KOPT-K1 (cell line): ENCODE results near the gene SH3RF3.

Experiments
- H3K27ac ChIP-seq: fragments of 200-600 bp; sonication (generic); 2 replicates; pipeline ENCODE4 v1.5.1; 2016; ENCODE audit warnings: antibody characterized with exemption, mild to moderate bottlenecking, low read depth, low read length; ENCODE audit not compliant: poor library complexity, severe bottlenecking
- H3K36me3 ChIP-seq: fragments of 200-600 bp; sonication (generic); 2 replicates; pipeline ENCODE4 v1.5.1; 2017; ENCODE audit warnings: antibody characterized with exemption, mild to moderate bottlenecking, low read length, moderate library complexity; ENCODE audit not compliant: insufficient read depth
- H3K9me3 ChIP-seq: fragments of 200-600 bp; sonication (generic); 2 replicates; pipeline ENCODE4 v1.5.1; 2017; ENCODE audit warnings: antibody characterized with exemption, low read length, mild to moderate bottlenecking; ENCODE audit not compliant: insufficient read depth, poor library complexity, severe bottlenecking

The SH3RF3 gene

DNA sequence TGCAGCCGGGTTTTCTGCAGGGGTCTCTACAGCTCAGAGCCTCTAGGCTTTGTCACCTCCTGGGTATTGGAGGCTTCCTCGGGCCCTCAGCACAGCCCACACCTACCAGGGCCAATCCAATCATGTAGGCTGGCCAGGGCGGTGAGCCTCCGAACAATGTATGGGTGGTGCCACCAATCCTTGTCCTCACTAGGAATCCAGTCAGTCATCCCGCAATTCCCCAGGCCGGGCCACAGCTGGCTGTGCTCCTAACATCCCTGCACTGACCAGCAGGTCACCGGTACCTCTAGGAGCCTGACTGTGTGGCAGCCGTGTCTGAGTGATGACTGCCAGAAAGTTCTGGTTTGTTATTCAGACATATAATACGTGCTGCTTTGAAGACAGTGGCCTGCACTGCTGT, 129.4 kb downstream of the SH3RF3 start:
- Histone ChIP-seq H3K9me3 (no peaks in the 10 kb centered on the region), H3K27ac (no peak overlapping the region)

DNA sequence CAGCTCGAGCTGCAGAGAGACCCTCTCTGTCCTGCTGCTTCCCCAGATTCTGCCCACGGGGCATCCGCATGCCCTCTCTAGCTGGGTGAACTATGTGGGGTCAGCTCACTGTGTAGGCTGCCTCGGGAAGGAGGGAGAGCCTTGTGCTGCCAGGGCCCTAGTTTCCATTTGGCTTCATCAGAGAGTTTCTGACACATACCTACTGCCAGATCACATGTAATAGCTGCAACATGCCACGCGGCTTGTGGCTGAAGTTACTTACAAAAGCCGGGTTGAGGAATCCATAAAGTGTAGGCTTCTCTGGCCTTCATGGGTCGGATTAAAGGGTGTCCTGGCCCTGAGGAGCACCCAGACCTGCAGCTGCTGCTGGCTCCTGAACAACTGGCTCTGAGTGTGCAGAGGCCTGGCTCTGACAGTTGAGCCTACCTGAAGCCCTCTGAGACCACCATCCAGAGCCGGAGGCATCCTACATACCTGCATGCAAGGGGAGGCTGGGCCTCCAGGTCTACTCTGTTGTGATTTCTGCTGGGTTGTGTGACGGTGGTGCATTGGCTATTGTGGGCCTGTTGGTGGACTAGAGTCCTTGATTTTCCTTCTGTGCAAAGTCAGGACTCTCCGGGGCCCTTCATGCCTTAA, 130.0 kb downstream of the SH3RF3 start:
- Histone ChIP-seq H3K27ac (no peak overlapping the region), H3K36me3 (no peaks in the 10 kb centered on the region), H3K9me3 (no peaks in the 10 kb centered on the region)

More for the DNA sequence above, 129.4 kb downstream of the SH3RF3 start:
- H3K36me3 ChIP-seq: no peaks in the 10 kb centered on the region

DNA sequence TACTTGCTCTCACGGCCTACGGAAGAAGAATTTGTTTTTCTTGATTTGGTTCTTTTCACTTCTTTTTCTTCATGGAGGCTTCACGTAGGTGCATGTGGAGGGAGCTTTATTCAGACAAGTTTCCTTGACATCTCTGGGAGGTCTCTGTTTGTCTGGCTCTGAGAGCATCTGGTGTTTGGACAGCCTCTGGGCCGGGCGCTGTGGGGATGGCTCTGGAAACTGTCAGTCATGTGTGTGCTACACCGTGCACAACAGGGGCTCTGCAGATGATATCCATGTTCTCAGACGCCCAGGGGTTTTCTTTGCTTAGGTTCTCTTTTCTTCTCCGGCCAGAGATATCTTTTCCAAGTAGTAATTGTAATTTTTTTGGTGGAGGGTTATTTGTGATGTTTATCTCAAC, 130.7 kb downstream of the SH3RF3 start:
- Histone ChIP-seq H3K27ac (no peak overlapping the region), H3K36me3 (no peaks in the 10 kb centered on the region), H3K9me3 (no peaks in the 10 kb centered on the region)

DNA sequence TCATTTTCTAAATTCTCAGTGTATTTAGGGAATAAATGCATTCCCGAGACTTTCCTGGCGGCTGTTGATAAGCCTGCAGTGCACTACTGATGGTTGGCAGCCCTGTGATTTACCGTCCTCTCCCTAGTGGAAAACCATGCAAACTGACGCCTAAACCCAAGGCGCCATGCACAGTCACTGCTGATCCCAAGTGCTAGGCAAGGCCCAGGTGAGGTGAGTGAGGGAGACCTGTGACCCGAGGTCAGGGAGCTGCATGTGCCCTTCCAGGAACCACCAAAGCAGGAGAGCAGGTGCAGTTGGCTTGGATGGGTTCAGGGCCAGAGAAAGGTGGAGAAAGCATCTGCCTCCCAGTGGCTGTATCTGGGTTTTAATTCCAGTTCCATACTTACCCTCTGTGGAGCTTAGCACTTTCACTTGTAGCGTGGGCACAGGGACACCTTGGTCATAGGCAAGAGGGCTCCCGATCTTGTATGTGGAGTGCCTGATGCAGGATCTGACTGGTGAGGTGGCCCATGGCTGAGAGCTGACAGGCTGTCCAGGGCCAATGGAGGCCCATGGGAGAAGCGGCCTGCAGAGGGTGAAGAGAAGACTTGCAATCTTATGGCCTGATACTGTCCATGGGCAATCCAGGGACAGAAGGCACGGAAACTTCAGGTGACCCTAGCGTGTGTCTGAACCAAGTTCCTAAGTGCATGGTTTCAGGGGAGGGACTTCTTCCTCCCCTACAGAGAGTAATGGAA, 131.3 kb downstream of the SH3RF3 start:
- Histone ChIP-seq H3K27ac (no peak overlapping the region), H3K9me3 (no peaks in the 10 kb centered on the region), H3K36me3 (no peaks in the 10 kb centered on the region)

DNA sequence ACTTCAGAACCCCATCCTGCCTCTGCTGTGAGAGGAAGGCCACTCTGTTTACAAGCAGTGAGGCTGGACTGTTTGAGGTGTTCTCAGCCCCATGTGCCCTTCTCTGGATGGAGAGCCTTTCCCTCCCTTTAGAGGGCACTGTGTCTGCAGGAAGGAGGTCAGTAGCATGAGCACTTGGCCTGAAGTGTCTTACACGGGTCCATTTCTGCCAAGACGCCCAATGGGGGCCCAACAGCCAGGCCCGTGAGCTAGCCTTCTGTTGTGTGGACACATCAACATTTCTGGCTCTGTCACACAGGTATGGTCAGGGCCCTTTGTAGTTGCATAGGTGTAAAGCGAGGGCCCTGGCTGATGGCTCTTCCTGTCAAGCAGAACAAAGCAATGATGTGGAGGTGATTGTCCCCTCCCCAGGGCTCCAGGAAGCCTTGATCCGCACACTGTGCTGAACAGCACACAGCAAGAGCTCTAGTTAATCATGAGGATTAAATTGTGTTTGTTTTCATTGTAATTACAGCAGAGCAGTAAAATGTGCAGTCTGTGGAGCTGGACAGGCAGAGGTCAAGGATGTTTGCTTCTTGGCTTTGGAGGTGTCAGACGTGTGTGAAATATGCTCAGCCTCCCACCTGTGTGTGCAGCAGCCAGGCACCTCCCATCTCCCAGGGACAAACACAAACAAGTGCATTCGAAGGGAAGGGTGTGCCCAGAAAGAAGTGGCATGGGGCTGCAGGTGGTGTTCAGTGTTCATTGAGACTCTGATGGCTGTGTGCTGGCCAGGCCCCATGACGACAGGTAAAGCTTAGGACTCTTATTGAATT, 132.1 kb downstream of the SH3RF3 start:
- H3K36me3 ChIP-seq: no peaks in the 10 kb centered on the region
- no peaks in the 10 kb centered on the region for H3K9me3 ChIP-seq
- no peak overlapping the region for H3K27ac ChIP-seq

DNA sequence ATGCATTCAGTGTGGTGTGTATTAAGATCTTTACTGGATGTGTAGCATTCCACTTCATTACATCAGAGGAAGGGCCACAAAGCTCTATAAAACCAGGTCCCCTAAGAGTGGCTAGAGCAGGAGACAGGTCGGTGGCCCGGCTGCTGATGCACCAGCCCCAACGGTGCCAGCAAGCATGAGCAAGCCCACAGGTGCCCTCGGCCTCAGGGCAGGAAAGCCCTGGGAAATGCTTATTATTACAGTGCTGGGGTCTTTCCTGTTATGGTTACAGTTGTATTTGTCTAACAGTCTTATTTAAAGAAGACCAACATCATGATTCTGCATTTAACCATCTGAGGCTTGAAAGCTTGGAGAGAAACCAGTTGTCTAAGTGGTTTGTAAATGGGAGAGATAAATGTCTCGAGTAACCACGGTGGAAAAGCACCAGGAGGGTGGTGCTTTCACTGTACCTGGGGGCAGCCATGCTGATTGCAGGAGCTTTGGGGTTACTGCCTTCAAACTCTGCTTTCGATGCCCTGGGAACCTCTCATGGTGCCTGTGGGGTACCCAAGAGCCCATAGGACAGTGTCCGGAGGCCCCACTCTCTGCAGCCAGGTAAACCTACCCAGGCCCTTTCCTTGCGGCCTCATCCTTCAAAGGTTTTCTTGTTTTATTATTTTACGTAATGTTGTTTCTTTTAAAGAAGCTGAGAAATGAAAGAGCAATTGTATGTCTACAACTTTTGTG, 133.1 kb downstream of the SH3RF3 start:
- H3K27ac ChIP-seq: no peak overlapping the region
- no peaks in the 10 kb centered on the region for H3K36me3 ChIP-seq
- H3K9me3 ChIP-seq: no peaks in the 10 kb centered on the region

DNA sequence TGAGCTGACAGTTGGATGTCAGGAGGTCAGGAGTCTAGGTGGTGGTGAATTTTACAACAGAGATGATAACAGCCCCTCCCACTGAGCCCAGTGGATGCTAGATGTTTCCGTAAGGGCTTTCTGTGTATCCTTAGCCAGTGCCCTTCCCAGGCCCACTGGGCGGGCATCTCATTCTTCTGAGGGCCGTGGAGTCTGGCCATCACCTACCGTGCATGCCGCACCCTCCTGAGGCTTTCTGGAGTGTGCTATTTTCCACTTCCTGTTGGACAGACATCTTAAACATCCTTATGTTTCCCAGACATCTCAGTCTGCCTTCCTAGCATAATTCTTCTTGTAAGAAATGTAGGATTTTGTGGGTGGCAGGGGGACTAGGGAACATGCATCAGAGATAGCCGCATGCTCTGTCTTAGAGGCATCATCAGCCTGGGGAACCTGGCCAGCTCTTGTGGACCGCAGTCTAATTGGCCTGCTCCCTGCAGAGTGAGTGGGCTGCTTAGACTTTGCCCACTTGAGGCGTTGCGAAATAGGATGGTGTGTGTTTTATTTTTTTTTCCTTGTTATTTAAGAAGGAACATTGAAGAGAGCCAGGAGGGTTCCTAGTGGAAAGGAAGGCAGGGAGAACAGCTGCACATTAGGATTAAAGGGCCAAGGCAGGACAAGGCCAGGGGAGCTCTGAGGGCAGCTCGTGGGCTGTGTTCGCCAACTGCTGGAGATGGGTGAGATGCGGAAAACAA, 135.8 kb downstream of the SH3RF3 start:
- no peaks in the 10 kb centered on the region for H3K9me3 ChIP-seq
- no peak overlapping the region for H3K27ac ChIP-seq
- no peaks in the 10 kb centered on the region for H3K36me3 ChIP-seq

DNA sequence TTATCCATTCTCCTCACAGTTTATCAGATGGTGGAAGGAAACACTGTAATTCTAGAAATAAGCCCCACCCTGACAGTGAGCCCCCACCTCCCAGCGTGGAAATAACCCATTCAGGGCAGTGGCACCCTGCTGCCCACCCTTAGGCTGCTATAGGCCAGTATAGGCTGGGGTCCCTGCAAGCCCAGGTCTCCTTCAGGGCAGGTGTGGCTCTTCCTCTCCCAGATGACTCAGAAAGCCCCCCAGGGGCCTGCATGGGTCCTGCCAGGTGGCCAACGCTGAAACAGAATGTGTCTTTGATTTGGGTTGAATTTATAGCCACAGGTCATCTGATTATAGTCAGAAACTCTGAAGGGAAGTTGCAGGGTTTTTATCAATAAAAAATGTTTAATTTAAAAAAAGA, 136.4 kb downstream of the SH3RF3 start:
- Histone ChIP-seq H3K27ac (no peak overlapping the region), H3K36me3 (no peaks in the 10 kb centered on the region), H3K9me3 (no peaks in the 10 kb centered on the region)

DNA sequence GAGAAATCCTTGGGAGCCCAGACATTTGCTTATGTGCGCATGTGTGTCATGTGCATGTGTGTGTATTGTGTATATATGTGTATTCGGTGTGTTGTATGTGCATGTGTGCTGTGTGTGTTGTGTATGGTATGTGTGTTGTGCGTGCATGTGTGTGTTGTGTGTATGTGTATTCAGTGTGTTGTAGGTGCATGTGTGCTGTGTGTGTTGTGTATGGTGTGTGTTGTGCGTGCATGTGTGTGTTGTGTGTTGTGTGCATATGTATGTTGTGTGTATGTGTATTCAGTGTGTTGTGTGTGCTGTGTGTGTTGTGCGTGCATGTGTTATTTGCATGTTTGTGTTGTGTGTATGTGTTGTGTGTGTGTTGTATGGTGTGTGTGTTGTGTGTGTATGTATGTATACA, 136.9 kb downstream of the SH3RF3 start:
- Histone ChIP-seq H3K9me3 (no peaks in the 10 kb centered on the region), H3K36me3 (no peaks in the 10 kb centered on the region), H3K27ac (no peak overlapping the region)

DNA sequence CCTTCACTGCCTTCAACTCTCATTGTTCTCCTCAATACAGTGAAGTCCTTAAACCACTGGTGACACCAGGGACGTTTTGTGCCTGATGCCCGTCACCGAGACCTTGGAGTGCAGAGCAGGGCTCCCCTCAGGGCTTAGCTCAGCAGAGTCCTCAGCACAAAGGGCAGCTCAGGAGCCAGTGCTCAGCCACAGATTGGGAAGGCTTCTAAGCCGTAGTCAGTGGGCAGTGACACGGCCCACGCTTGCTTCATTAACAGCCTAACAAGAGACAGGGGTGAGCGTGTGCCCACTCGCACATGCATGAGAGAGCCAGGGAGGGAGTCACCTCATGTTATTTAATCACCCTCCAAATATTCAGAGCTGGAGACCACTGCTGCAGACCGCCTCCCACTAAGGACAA, 137.5 kb downstream of the SH3RF3 start:
- H3K27ac ChIP-seq: no peak overlapping the region
- no peaks in the 10 kb centered on the region for H3K9me3 ChIP-seq
- no peaks in the 10 kb centered on the region for H3K36me3 ChIP-seq

DNA sequence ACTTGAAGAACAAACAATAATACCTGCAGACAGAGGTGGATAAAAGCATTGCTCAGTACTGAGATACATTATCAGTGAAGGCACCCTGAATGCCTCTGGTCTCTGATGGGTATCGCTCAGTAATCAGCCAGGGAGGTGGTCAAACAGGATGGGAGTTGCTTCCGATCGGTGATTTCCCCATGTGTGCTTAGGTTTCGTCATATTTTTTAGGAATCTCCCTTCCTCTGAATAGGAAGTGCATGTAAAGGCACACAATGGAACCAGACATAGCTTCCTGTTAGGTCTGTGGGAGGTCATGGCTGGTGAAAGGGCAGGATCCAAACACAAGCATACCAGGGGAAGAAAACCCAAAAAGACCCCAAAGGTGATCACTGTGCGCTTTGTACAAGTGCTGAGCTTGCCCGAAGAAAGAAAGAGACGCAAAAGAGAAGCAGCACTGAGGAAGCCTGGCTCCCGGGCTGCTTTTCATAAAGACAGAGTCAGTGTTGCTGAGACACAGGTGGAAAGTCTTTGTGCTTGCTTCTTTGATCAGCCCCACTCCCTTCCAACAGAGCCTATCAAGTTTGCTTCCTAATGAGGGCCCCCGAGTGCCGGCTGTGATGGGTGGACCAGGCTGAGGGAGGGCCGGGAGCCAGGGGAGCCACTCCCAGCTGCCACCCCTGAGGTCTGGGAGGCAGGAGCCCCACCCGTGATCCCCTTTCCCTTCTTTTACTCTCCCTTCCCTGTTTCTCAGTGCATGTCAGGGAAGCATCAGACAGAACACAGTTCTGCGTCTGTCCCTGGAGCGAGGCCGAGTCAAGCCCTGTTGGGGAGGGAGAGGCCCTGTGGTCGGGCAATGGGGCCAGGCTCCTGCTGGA, 138.2 kb downstream of the SH3RF3 start:
- H3K36me3 ChIP-seq: no peaks in the 10 kb centered on the region
- no peak overlapping the region for H3K27ac ChIP-seq
- no peaks in the 10 kb centered on the region for H3K9me3 ChIP-seq

DNA sequence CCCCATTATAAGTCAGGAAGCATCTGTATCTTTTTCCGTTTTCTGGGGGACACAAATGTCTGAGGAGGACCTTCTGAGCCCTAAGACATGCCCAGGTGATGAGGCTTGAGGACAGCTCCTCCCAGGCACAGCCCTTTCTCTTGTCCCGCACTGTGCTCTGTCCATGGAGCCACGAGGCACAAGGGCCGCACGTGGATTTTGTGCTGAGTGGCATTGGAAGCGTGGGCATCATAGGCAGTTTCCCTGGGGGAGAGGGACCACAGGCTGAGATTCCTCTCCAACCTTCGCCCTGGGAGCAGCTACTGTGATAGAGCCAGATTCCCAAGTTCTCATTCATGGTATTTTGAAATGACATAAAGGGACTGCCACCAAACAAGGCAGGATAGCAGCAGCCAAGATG, 139.9 kb downstream of the SH3RF3 start:
- Histone ChIP-seq H3K27ac (no peak overlapping the region), H3K36me3 (no peaks in the 10 kb centered on the region), H3K9me3 (no peaks in the 10 kb centered on the region)

DNA sequence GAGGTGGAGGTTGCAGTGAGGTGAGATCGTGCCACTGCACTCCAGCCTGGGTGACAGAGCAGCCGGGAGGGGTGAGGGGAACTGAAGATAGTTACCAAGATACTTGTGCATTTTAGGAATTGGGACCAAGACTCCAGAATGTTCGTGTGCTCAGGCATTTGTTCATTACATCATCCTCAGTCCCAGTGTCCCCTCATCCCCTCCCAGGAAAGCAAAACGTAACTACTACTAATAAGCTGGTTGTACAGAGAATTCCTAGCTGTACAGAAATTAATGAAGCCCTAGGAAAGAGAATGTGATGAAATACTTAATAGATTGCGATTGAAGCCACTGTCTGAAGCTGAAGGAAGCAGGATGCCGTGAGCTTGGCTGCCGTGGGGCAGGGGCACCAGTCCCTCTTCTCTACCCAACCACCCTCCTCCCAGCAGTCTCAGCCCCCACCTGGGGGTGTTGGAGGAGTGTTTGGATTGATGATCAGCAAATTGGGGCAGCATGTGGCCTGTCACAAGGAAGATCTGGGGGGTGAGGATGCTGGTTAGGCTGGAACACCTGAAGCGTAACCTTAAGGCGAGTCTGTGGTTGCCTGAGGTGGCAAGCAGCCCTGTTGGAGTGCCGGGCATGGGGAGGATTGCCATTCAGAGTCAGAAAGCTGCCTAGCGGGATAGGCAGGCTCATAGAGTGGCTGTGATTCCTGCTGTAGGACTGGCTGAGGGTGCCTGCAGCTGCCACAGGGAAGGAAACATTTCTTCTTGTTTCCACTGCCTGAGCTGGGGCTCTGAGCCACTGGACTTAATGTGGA, 140.9 kb downstream of the SH3RF3 start:
- H3K36me3 ChIP-seq: no peaks in the 10 kb centered on the region
- no peak overlapping the region for H3K27ac ChIP-seq
- H3K9me3 ChIP-seq: no peaks in the 10 kb centered on the region
